H1 (cell line): Measurements from ENCODE around the gene CACNA1C. TPM values are rescaled to one million over a fixed set of nuclear protein-coding genes. Genes with fewer than 3 reads are reported as not detected.

ENCODE experiments used
- CTCF ChIA-PET: fragments of 300-600 bp; sonication (Branson Sonifier 250); formaldehyde crosslinking; loops from one replicate; lab custom pipeline; 2021; ENCODE audit not compliant: partially characterized antibody; lab: Charles Lee
- POLR2A ChIA-PET: fragments of 300-600 bp; sonication (Branson Sonifier 250); formaldehyde crosslinking; loops from one replicate; lab custom pipeline; 2021; ENCODE audit warnings: inconsistent platforms; ENCODE audit not compliant: partially characterized antibody; lab: Charles Lee
- DNase-seq, 2 experiments: peaks; one replicate each; pipeline versions ENCODE4 v3.0.0 to v3.0.0-alpha.2; 2010 to 2022; ENCODE audit warnings: low spot score in 2 of 2, low read depth in 1 of 2, mixed read lengths in 1 of 2
- FAIRE-seq: peaks from 2 replicates; lab custom pipeline; 2011; peaks lifted over from hg19 to GRCh38; lab: Jason Lieb, UNC
- H2AFZ ChIP-seq: 2 replicates; pipeline ENCODE4 v1.8.1; 2012; ENCODE audit warnings: low read length, inconsistent platforms
- H2AK5ac ChIP-seq: 2 replicates; pipeline ENCODE4 v1.6.1; 2013; ENCODE audit warnings: low read depth, low read length
- H2BK120ac ChIP-seq: replicated peaks from 2 replicates; pipeline ENCODE3; 2013; ENCODE audit warnings: low read depth, low read length, inconsistent platforms
- H2BK12ac ChIP-seq: 2 replicates; pipeline ENCODE4 v1.6.1; 2013; ENCODE audit warnings: low read depth, low read length
- H2BK15ac ChIP-seq: 2 replicates; pipeline ENCODE4 v1.6.1; 2013; ENCODE audit warnings: low read length
- H2BK20ac ChIP-seq: 2 replicates; pipeline ENCODE4 v1.6.1; 2013; ENCODE audit warnings: low read length
- H2BK5ac ChIP-seq: 2 replicates; pipeline ENCODE4 v1.6.1; 2013; ENCODE audit warnings: low read depth, low read length
- H3K14ac ChIP-seq: 2 replicates; pipeline ENCODE4 v1.6.1; 2013; ENCODE audit warnings: inconsistent platforms; ENCODE audit not compliant: insufficient read length
- H3K18ac ChIP-seq: 2 replicates; pipeline ENCODE4 v1.6.1; 2013; ENCODE audit warnings: low read length; ENCODE audit errors: extremely low read depth
- H3K23ac ChIP-seq: 2 replicates; pipeline ENCODE4 v1.6.1; 2013; ENCODE audit warnings: inconsistent platforms; ENCODE audit not compliant: insufficient read length
- H3K23me2 ChIP-seq: 2 replicates; pipeline ENCODE4 v1.6.1; 2013; ENCODE audit warnings: low read depth, low read length
- H3K27ac ChIP-seq: 2 replicates; pipeline ENCODE4 v1.6.1; 2011; ENCODE audit warnings: low read depth, low read length, inconsistent platforms
- H3K27me3 ChIP-seq, 4 experiments: replicated peaks in 1 of 4; 1 replicate in 1 of 4; 2 replicates in 3 of 4; pipeline versions ENCODE4 v1.6.1 to v1.8.1; 2011 to 2013; ENCODE audit warnings: low read length in 3 of 4, mild to moderate bottlenecking in 3 of 4, inconsistent platforms in 2 of 4, mixed read lengths in 2 of 4, moderate library complexity in 1 of 4; ENCODE audit not compliant: control insufficient read depth in 3 of 4, insufficient read depth in 3 of 4; ENCODE audit errors: extremely low read depth in 1 of 4
- H3K36me3 ChIP-seq, 4 experiments: 2 replicates each; pipeline versions ENCODE4 v1.6.1 to v1.8.1; 2011 to 2013; ENCODE audit warnings: mild to moderate bottlenecking in 4 of 4, low read length in 3 of 4, moderate library complexity in 2 of 4, control low read depth in 1 of 4, inconsistent platforms in 1 of 4; ENCODE audit not compliant: insufficient read depth in 4 of 4, control insufficient read depth in 2 of 4
- H3K4ac ChIP-seq: replicated peaks from 2 replicates; pipeline ENCODE3; 2013; ENCODE audit warnings: low read length, low read depth, mixed read lengths, inconsistent platforms; ENCODE audit not compliant: insufficient read length
- H3K4me1 ChIP-seq, 4 experiments: replicated peaks in 1 of 4; 1 replicate in 1 of 4; 2 replicates in 3 of 4; pipeline versions ENCODE4 v1.6.1 to v1.8.1; 2011 to 2013; ENCODE audit warnings: low read length in 3 of 4, inconsistent platforms in 2 of 4, mixed read lengths in 1 of 4; ENCODE audit not compliant: insufficient read depth in 4 of 4, control insufficient read depth in 3 of 4
- H3K4me2 ChIP-seq, 2 experiments: 2 replicates each; pipeline versions ENCODE4 v1.6.1 to v1.8.1; 2011 to 2013; ENCODE audit warnings: low read depth in 2 of 2, low read length in 2 of 2, control low read depth in 1 of 2, inconsistent platforms in 1 of 2, mild to moderate bottlenecking in 1 of 2; ENCODE audit not compliant: insufficient read depth in 1 of 2
- H3K4me3 ChIP-seq, 4 experiments: fragments of 200-600, 300-600 bp in 1 of 4; sonication (generic), shearing (Covaris generic), sonication (Bioruptor Twin) in 1 of 4; 2 replicates each; pipeline versions ENCODE4 v1.5.1 to v1.8.1; 2011 to 2016; ENCODE audit warnings: low read length in 4 of 4, low read depth in 3 of 4, control low read depth in 2 of 4, inconsistent platforms in 2 of 4, mild to moderate bottlenecking in 2 of 4, mixed read lengths in 1 of 4, moderate library complexity in 1 of 4; ENCODE audit not compliant: insufficient read depth in 2 of 4; ENCODE audit errors: extremely low read depth in 1 of 4
- H3K56ac ChIP-seq: replicated peaks from 2 replicates; pipeline ENCODE3; 2013; ENCODE audit warnings: low read depth, mild to moderate bottlenecking, mixed read lengths, low read length, inconsistent platforms; ENCODE audit not compliant: insufficient read length
- H3K79me1 ChIP-seq: 2 replicates; pipeline ENCODE4 v1.6.1; 2013; ENCODE audit warnings: low read depth, low read length, control low read depth
- H3K79me2 ChIP-seq, 2 experiments: 2 replicates each; pipeline versions ENCODE4 v1.6.1 to v1.8.1; 2012 to 2013; ENCODE audit warnings: low read length in 2 of 2, mild to moderate bottlenecking in 2 of 2, inconsistent platforms in 1 of 2; ENCODE audit not compliant: insufficient read depth in 2 of 2, control insufficient read depth in 1 of 2
- H3K9ac ChIP-seq, 4 experiments: replicated peaks in 1 of 4; 1 replicate in 1 of 4; 2 replicates in 3 of 4; pipeline versions ENCODE4 v1.6.1 to v1.8.1; 2011 to 2013; ENCODE audit warnings: low read depth in 3 of 4, low read length in 3 of 4, control low read depth in 2 of 4, mild to moderate bottlenecking in 2 of 4, moderate library complexity in 2 of 4, inconsistent platforms in 1 of 4; ENCODE audit errors: extremely low read depth in 1 of 4
- H3K9me3 ChIP-seq, 2 experiments: 2 replicates each; pipeline versions ENCODE4 v1.6.1 to v1.8.1; 2012 to 2013; ENCODE audit warnings: mild to moderate bottlenecking in 2 of 2, moderate library complexity in 2 of 2, control low read depth in 1 of 2, inconsistent platforms in 1 of 2, low read depth in 1 of 2, low read length in 1 of 2, mixed read lengths in 1 of 2; ENCODE audit not compliant: insufficient read depth in 2 of 2
- H4K20me1 ChIP-seq, 2 experiments: replicated peaks in 1 of 2; 2 replicates each; pipeline versions ENCODE3 to v1.8.1; 2011 to 2013; ENCODE audit warnings: inconsistent platforms in 2 of 2, low read length in 2 of 2, mild to moderate bottlenecking in 1 of 2; ENCODE audit not compliant: insufficient read depth in 2 of 2, control insufficient read depth in 1 of 2
- H4K5ac ChIP-seq: 2 replicates; pipeline ENCODE4 v1.6.1; 2013; ENCODE audit warnings: low read length, low read depth, mixed read lengths, inconsistent platforms; ENCODE audit not compliant: insufficient read length
- H4K8ac ChIP-seq: 2 replicates; pipeline ENCODE4 v1.8.0; 2013; ENCODE audit warnings: mild to moderate bottlenecking, moderate library complexity, low read length, inconsistent platforms; ENCODE audit not compliant: insufficient read depth; ENCODE audit errors: extremely low read depth
- H4K91ac ChIP-seq: replicated peaks from 2 replicates; pipeline ENCODE3; 2013; ENCODE audit warnings: low read length, mixed read lengths, inconsistent platforms; ENCODE audit not compliant: insufficient read length
- SP4 ChIP-seq: IDR thresholded peaks from 2 replicates; pipeline ENCODE4 v1.6.1; 2012; ENCODE audit warnings: low read length, inconsistent platforms
- YY1 ChIP-seq: IDR thresholded peaks from 2 replicates; pipeline ENCODE4 v1.6.1; 2011; ENCODE audit warnings: low read depth, mild to moderate bottlenecking, low read length
- WGBS, 2 experiments: shearing (Covaris generic) in 1 of 2; methylation state at CpG; one replicate each; pipeline versions ENCODE4 v1.1.6 to v1.1.7; 2013 to 2015; ENCODE audit warnings: low lambda C conversion rate in 2 of 2, mixed read lengths in 2 of 2, inconsistent platforms in 1 of 2, low coverage in 1 of 2, missing lambda C conversion rate in 1 of 2; ENCODE audit not compliant: insufficient replicate concordance in 2 of 2, insufficient coverage in 1 of 2, insufficient read length in 1 of 2; ENCODE audit errors: extremely low coverage in 1 of 2, missing lambda C conversion rate in 1 of 2; 5-methylcytosine and 5-hydroxymethylcytosine counted together
- polyA plus RNA-seq, 7 experiments: library from polyadenylated mRNA; depleted of rRNA in 3 of 7; stranded (reverse) in 5 of 7; unstranded in 2 of 7; fragments of >200 nt in 5 of 7; fragments of 200-250 nt in 2 of 7; gene quantifications; 1 replicate in 5 of 7; 2 replicates in 1 of 7; 4 replicates in 1 of 7; pipeline versions ENCODE4 v1.2.1 to v1.2.3, GENCODE V29; 2011 to 2013; ENCODE audit warnings: missing spikeins in 2 of 7, mixed read lengths in 2 of 7
- total RNA-seq: library from RNA; stranded (reverse); fragmentation: NEBNext Ultra II Directional; extraction: Animal tissue kit (Norgen Biotek cat#: 25700); gene quantifications from 2 replicates; pipeline ENCODE4 v1.2.1, GENCODE V29; 2021

The CACNA1C gene
- total and polyA plus RNA-seq, 2 of the 8 experiments (the other 6 are each of a cell fraction or from before 2014, with no cell fraction given), result 1.3 TPM

GRCh38 chr12:2488131-2488530 is 435.3 kb downstream of the CACNA1C start:
- no peaks in the 10 kb centered on the region for H3K79me1 ChIP-seq
- no peaks in the 10 kb centered on the region for H3K23me2 ChIP-seq
- CTCF ChIA-PET, result no interaction called here
- H2BK15ac ChIP-seq, result no peak overlapping the region
- no peak overlapping the region for H3K56ac ChIP-seq
- POLR2A ChIA-PET, result no interaction called here
- no peaks in the 10 kb centered on the region for H3K36me3 ChIP-seq
- H3K14ac ChIP-seq, result no peak overlapping the region
- H2BK20ac ChIP-seq, result no peak overlapping the region
- no peak overlapping the region for H3K4me2 ChIP-seq
- no peaks in the 10 kb centered on the region for H4K20me1 ChIP-seq
- H3K18ac ChIP-seq, result no peak overlapping the region
- no peak for TF ChIP-seq YY1
- no peak for TF ChIP-seq SP4
- TF ChIP-seq, all 59 proteins: peak for 0
- H4K91ac ChIP-seq, result no peak overlapping the region
- WGBS, 2 experiments, result 92% methylated on average over 10 of the region's 10 CpGs; no CpG with 5 or more reads in 1 of the 2 experiments
- H2BK12ac ChIP-seq, result no peak overlapping the region
- H4K5ac ChIP-seq, result no peak overlapping the region
- H3K9ac ChIP-seq, result no peak overlapping the region
- no peaks in the 10 kb centered on the region for H3K79me2 ChIP-seq
- H3K4me3 ChIP-seq, result no peak overlapping the region
- H3K4ac ChIP-seq, result no peak overlapping the region
- H2AK5ac ChIP-seq, result no peak overlapping the region
- no peaks in the 10 kb centered on the region for H3K27me3 ChIP-seq
- no peak overlapping the region for H2AFZ ChIP-seq
- no peak overlapping the region for H4K8ac ChIP-seq
- H3K4me1 ChIP-seq, result no peaks in the 10 kb centered on the region; a peak in 1 of 7 replicates
- DNase-seq (no peak), FAIRE-seq (no peak)
- no peak overlapping the region for H2BK120ac ChIP-seq
- no peak overlapping the region for H2BK5ac ChIP-seq
- H3K27ac ChIP-seq, result no peak overlapping the region
- no peak overlapping the region for H3K23ac ChIP-seq
- H3K9me3 ChIP-seq, result no peaks in the 10 kb centered on the region
